Mesenchymal stem cell (in vitro differentiated cells and primary cell): ENCODE data around the gene MSH2.

Experiments
- DNase-seq: peaks from one replicate; pipeline ENCODE4 v3.0.0-alpha.2; 2013
- H2AFZ ChIP-seq: one replicate; pipeline ENCODE4 v1.6.1; 2013; ENCODE audit warnings: low read depth, mild to moderate bottlenecking, control low read depth, inconsistent platforms, low read length, moderate library complexity
- H2AK5ac ChIP-seq: 2 replicates; pipeline ENCODE4 v1.6.1; 2013; ENCODE audit warnings: low read length, moderate library complexity, mild to moderate bottlenecking, inconsistent platforms; ENCODE audit not compliant: severe bottlenecking
- H2BK120ac ChIP-seq: one replicate; pipeline ENCODE4 v1.6.1; 2013; ENCODE audit warnings: low read depth, mild to moderate bottlenecking, inconsistent platforms, low read length, moderate library complexity
- H2BK12ac ChIP-seq, 2 experiments: one replicate each; pipeline ENCODE4 v1.6.1; 2013; ENCODE audit warnings: inconsistent platforms in 2 of 2, low read length in 2 of 2, mild to moderate bottlenecking in 2 of 2, moderate library complexity in 2 of 2, control low read depth in 1 of 2
- H2BK15ac ChIP-seq: one replicate; pipeline ENCODE4 v1.6.1; 2013; ENCODE audit warnings: mild to moderate bottlenecking, low read depth, inconsistent platforms; ENCODE audit not compliant: poor library complexity, severe bottlenecking
- H2BK5ac ChIP-seq: 2 replicates; pipeline ENCODE4 v1.6.1; 2013; ENCODE audit warnings: low read depth, mild to moderate bottlenecking, low read length, control low read depth, inconsistent platforms; ENCODE audit not compliant: poor library complexity, severe bottlenecking
- H3K14ac ChIP-seq, 2 experiments: one replicate each; pipeline ENCODE4 v1.6.1; 2013; ENCODE audit warnings: inconsistent platforms in 2 of 2, low read length in 2 of 2, control low read depth in 1 of 2, mild to moderate bottlenecking in 1 of 2, moderate library complexity in 1 of 2
- H3K18ac ChIP-seq, 2 experiments: one replicate each; pipeline ENCODE4 v1.6.1; 2013; ENCODE audit warnings: inconsistent platforms in 2 of 2, low read length in 2 of 2, control low read depth in 1 of 2, low read depth in 1 of 2, mild to moderate bottlenecking in 1 of 2
- H3K23ac ChIP-seq, 2 experiments: one replicate each; pipeline ENCODE4 v1.6.1; 2013; ENCODE audit warnings: inconsistent platforms in 2 of 2, low read length in 2 of 2, mild to moderate bottlenecking in 2 of 2, moderate library complexity in 2 of 2, control low read depth in 1 of 2
- H3K27ac ChIP-seq: 2 replicates; pipeline ENCODE4 v1.5.1; 2013; ENCODE audit warnings: mild to moderate bottlenecking, moderate library complexity, low read length, control low read depth, inconsistent platforms; ENCODE audit not compliant: poor library complexity, severe bottlenecking
- H3K27me3 ChIP-seq, 2 experiments: 2 replicates each; pipeline versions ENCODE4 v1.6.1 to v1.7.0; 2013; ENCODE audit warnings: low read length in 2 of 2, mild to moderate bottlenecking in 2 of 2, moderate library complexity in 2 of 2, control low read depth in 1 of 2, inconsistent platforms in 1 of 2; ENCODE audit not compliant: control insufficient read depth in 1 of 2, insufficient read depth in 1 of 2
- H3K36me3 ChIP-seq, 2 experiments: 2 replicates each; pipeline versions ENCODE4 v1.6.1 to v1.7.0; 2013; ENCODE audit warnings: low read length in 2 of 2, control low read depth in 1 of 2, inconsistent platforms in 1 of 2, low read depth in 1 of 2, mild to moderate bottlenecking in 1 of 2; ENCODE audit not compliant: insufficient read depth in 2 of 2, control insufficient read depth in 1 of 2
- H3K4ac ChIP-seq, 2 experiments: one replicate each; pipeline ENCODE4 v1.6.1; 2013; ENCODE audit warnings: inconsistent platforms in 2 of 2, low read length in 2 of 2, mild to moderate bottlenecking in 2 of 2, moderate library complexity in 2 of 2, control low read depth in 1 of 2, low read depth in 1 of 2
- H3K4me1 ChIP-seq: 2 replicates; pipeline ENCODE4 v1.6.1; 2013; ENCODE audit warnings: low read depth, low read length, control low read depth; ENCODE audit not compliant: control insufficient read depth, insufficient read depth
- H3K4me2 ChIP-seq: 2 replicates; pipeline ENCODE4 v1.6.1; 2013; ENCODE audit warnings: low read length, mild to moderate bottlenecking, inconsistent platforms; ENCODE audit not compliant: poor library complexity, severe bottlenecking
- H3K4me3 ChIP-seq, 2 experiments: 2 replicates each; pipeline versions ENCODE4 v1.5.1 to v1.7.0; 2013; ENCODE audit warnings: low read length in 2 of 2, mild to moderate bottlenecking in 2 of 2, control low read depth in 1 of 2, low read depth in 1 of 2; ENCODE audit not compliant: insufficient read depth in 1 of 2
- H3K79me1 ChIP-seq: replicated peaks from 2 replicates; pipeline ENCODE4 v1.6.1; 2013; ENCODE audit warnings: mild to moderate bottlenecking, control low read depth, low read length, inconsistent platforms; ENCODE audit not compliant: poor library complexity, severe bottlenecking
- H3K9ac ChIP-seq: 2 replicates; pipeline ENCODE4 v1.7.0; 2013; ENCODE audit warnings: mild to moderate bottlenecking, low read length, moderate library complexity
- H3K9me3 ChIP-seq: 2 replicates; pipeline ENCODE4 v1.7.0; 2013; ENCODE audit warnings: mild to moderate bottlenecking, low read length; ENCODE audit not compliant: control insufficient read depth
- H4K8ac ChIP-seq: one replicate; pipeline ENCODE4 v1.6.1; 2013; ENCODE audit warnings: inconsistent platforms, mild to moderate bottlenecking, low read length, moderate library complexity
- H4K91ac ChIP-seq: one replicate; pipeline ENCODE4 v1.6.1; 2013; ENCODE audit warnings: mild to moderate bottlenecking, low read length, inconsistent platforms
- WGBS: methylation state at CpG from one replicate; pipeline ENCODE4 v1.1.7; 2013; ENCODE audit warnings: mixed read lengths; 5-methylcytosine and 5-hydroxymethylcytosine counted together

Gene MSH2

DNA sequence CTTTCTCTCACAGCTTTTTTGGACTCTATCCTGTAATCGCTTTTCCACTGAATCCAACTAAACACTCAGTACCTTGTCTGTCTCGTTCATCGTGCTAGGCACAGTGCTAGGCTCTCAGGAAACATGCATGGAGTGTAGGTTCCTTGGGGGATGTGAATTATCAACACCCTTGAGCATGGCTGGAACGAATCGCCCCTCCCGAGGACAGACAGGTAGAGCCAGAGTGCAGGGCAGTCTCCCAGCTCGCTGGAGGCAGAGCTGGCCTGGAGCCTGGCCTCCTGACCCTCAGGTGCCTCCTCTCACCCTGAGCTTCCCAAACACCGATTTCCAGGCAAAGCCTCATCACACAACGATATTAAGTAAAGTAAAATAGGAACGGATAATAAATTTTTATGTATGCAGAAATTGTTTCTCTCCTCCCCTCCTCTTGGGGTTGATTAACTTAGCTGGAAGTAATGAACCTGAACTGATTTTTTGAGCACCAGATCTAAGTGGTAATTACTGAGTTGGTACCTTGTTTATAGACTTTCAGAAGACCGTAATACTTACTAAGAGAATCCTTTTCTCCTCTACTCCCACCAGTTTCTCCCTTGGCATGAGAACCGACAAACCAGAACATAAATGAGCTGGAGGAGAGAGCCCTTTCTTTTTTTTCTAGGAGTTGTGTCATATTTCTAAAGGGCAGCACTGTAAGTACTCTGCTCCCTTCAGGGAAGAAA, 90.5 kb downstream of the MSH2 start:
- Histone ChIP-seq H3K27me3 (peaks cover 0 to 10% of the 10 kb centered on the region in 2 experiments), H3K27ac (no peak overlapping the region), H4K91ac (no peak overlapping the region), H2BK12ac (no peak overlapping the region), H4K8ac (no peak overlapping the region), H2BK15ac (no peak overlapping the region), H2AFZ (no peak overlapping the region), H3K4ac (no peak overlapping the region), H3K4me2 (no peak overlapping the region), H3K18ac (no peak overlapping the region), H3K23ac (no peak overlapping the region), H2AK5ac (no peak overlapping the region), H3K79me1 (no peaks in the 10 kb centered on the region), H2BK120ac (no peak overlapping the region), H3K36me3 (no peaks in the 10 kb centered on the region), H3K9ac (no peak overlapping the region), H3K4me3 (no peak overlapping the region), H3K4me1 (peaks cover 2% of the 10 kb centered on the region), H3K14ac (no peak overlapping the region), H3K9me3 (no peaks in the 10 kb centered on the region), H2BK5ac (no peak overlapping the region)
- DNase-seq, result no peak
- WGBS, result 97% methylated on average over 8 of the region's 12 CpGs

DNA sequence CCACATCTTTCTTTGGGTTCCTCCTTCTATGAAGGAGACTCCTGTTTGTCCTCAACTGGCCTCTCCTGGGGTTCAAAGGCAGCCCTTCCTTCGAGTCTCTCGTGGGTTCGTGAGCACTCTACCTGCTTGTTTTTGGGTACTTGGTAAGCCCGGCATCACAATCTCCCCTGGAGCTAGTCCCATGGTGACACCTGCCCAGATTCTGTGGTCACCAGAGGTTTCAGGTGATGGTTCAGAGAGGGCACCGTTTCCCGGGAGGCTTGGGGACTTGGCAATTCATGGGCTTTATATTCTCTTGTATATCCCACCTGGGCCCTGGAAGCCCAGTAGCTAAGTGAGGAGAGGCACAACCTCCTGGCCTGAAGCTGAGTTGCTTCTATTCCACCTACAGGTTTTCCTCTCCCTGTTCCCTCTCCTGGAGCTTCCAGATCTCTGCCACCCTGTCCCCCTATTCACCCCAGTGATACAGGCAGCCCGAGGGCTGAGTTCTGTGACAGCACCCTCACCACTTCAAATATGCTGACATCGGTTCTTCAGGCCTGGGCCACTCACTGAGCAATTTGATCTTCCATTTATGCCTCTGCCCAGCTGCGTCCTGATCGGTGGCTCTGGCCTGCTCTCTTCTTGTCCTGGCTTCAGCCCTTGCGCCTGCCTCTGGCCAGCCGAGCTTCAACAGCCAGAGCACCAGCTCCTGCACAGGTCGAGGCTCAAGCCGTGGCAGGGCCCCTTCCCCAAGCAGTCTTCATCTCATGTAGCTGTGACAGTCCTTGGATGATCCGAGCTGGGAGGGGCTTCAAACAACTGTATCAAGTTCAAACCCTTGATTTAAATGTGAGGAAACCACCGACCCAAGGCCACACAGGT, 91.5 kb downstream of the MSH2 start:
- Histone ChIP-seq H2AFZ (no peak overlapping the region), H2BK15ac (no peak overlapping the region), H3K36me3 (no peaks in the 10 kb centered on the region), H3K27me3 (peaks cover 0 to 10% of the 10 kb centered on the region in 2 experiments), H3K79me1 (no peaks in the 10 kb centered on the region), H3K18ac (no peak overlapping the region), H3K4me3 (no peak overlapping the region), H3K4me2 (no peak overlapping the region), H3K23ac (no peak overlapping the region), H4K8ac (no peak overlapping the region), H4K91ac (no peak overlapping the region), H3K4me1 (no peaks in the 10 kb centered on the region), H3K9me3 (peaks cover 4% of the 10 kb centered on the region), H3K9ac (no peak overlapping the region), H3K27ac (no peak overlapping the region), H2BK12ac (no peak overlapping the region), H3K4ac (no peak overlapping the region), H2AK5ac (no peak overlapping the region), H3K14ac (peak overlapping the region in 1 of 2 experiments; percentile 31), H2BK5ac (no peak overlapping the region), H2BK120ac (no peak overlapping the region)
- no peak for DNase-seq
- WGBS, result 92% methylated on average over 16 of the region's 16 CpGs

GRCh38 chr2:47497843-47498460, 95.0 kb downstream of the MSH2 start:
- Histone ChIP-seq H2BK5ac (no peak overlapping the region), H3K4me3 (no peak overlapping the region), H3K9ac (no peak overlapping the region), H3K9me3 (peaks cover 13% of the 10 kb centered on the region), H4K8ac (no peak overlapping the region), H3K14ac (no peak overlapping the region), H3K4ac (no peak overlapping the region), H4K91ac (no peak overlapping the region), H3K4me1 (peaks cover 4% of the 10 kb centered on the region), H3K27ac (no peak overlapping the region), H3K18ac (no peak overlapping the region), H2AFZ (no peak overlapping the region), H2BK12ac (peak overlapping the region in 1 of 2 experiments; percentile 26), H2BK120ac (no peak overlapping the region), H3K79me1 (no peaks in the 10 kb centered on the region), H3K23ac (no peak overlapping the region), H3K4me2 (no peak overlapping the region), H2AK5ac (no peak overlapping the region), H2BK15ac (no peak overlapping the region), H3K27me3 (peaks cover 0 to 10% of the 10 kb centered on the region in 2 experiments), H3K36me3 (no peaks in the 10 kb centered on the region)
- DNase-seq, result no peak
- WGBS, result 87% methylated on average over 8 of the region's 8 CpGs

GRCh38 chr2:47499093-47499492, 96.1 kb downstream of the MSH2 start:
- Histone ChIP-seq H3K4me2 (no peak overlapping the region), H3K9me3 (peaks cover 13% of the 10 kb centered on the region), H3K27me3 (peaks cover 0 to 10% of the 10 kb centered on the region in 2 experiments), H2AFZ (no peak overlapping the region), H3K36me3 (no peaks in the 10 kb centered on the region), H2AK5ac (no peak overlapping the region), H3K4ac (no peak overlapping the region), H4K91ac (no peak overlapping the region), H2BK12ac (no peak overlapping the region), H2BK5ac (no peak overlapping the region), H3K4me1 (peaks cover 7% of the 10 kb centered on the region), H3K14ac (no peak overlapping the region), H3K4me3 (no peak overlapping the region), H3K79me1 (no peaks in the 10 kb centered on the region), H4K8ac (no peak overlapping the region), H3K23ac (no peak overlapping the region), H3K27ac (no peak overlapping the region), H3K18ac (no peak overlapping the region), H3K9ac (no peak overlapping the region), H2BK120ac (no peak overlapping the region), H2BK15ac (no peak overlapping the region)
- no peak for DNase-seq
- 98% methylated on average over 3 of the region's 3 CpGs for WGBS
